SW480 (cell line): ENCODE data around the gene C1orf56.

Experiments used
- DNase-seq: peaks from one replicate; pipeline ENCODE4 v3.0.0-alpha.2; 2016; ENCODE audit warnings: low spot score

The C1orf56 gene, protein sequence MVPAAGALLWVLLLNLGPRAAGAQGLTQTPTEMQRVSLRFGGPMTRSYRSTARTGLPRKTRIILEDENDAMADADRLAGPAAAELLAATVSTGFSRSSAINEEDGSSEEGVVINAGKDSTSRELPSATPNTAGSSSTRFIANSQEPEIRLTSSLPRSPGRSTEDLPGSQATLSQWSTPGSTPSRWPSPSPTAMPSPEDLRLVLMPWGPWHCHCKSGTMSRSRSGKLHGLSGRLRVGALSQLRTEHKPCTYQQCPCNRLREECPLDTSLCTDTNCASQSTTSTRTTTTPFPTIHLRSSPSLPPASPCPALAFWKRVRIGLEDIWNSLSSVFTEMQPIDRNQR

DNA sequence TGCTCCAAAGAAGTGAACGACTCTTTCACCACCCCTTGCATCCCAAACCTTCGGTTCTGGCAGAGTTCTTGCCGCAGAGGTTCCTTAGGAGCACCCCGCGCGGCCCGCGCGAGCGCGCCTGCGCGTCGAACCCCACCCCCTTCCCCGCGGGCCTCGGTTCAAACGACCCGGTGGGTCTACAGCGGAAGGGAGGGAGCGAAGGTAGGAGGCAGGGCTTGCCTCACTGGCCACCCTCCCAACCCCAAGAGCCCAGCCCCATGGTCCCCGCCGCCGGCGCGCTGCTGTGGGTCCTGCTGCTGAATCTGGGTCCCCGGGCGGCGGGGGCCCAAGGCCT is at the start of gene C1orf56:
TSS of gene C1orf56 (plus strand) at position 161 of the 334 bp plus-strand sequence. CDS start at position 258, 97 bp downstream.
- DNase-seq: peak; percentile 77

DNA sequence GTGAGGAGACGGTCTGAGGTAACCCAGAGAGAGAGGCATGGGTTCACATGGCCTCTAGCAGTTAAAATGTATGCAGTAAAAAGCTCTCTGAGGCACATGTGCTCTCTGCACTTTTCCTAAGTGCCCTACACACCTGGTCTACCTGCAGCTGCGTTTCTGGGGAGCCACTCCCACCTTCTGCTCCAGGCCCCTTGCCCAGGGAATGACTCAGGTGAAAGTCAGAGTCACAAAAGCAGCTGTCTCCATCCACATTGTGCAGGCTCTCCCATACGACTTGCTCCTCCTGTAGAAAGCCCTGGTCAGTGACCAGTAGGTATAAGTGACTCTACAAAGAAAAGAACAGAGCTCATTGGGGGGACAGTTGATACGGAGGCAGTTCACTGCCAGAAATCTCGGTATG is 49.6 kb upstream of the C1orf56 start:
- DNase-seq: no peak

DNA sequence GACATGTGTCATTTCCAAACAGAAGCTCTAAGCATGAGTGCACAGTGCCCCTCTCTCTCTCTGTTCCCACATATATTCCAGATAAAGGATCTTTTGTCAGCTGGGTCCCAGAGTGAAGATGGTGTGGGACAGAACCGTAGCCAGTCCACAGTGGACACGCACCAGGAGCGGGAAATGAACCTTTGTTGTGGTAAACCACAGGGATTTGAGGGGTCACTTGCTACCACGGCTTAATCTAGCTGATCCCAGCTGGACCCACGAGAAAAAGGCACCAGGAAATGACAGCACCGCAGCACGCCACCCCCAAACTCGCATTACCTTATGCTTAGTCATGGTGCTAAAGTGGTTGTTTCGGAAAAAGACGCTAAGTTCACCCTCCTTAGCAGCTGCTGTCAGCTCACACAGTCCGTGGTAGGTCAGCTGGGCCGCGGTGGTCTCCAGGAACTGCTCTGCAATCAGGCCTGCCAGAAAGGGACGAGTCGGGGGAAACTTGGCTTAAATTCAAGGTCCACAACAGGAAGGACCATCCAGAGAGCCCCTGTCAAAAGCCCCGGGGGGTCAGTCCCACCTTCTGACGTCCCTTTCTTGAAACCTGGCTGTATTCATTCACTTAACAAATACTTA is 48.4 kb upstream of the C1orf56 start:
- peak; percentile 92 for DNase-seq

DNA sequence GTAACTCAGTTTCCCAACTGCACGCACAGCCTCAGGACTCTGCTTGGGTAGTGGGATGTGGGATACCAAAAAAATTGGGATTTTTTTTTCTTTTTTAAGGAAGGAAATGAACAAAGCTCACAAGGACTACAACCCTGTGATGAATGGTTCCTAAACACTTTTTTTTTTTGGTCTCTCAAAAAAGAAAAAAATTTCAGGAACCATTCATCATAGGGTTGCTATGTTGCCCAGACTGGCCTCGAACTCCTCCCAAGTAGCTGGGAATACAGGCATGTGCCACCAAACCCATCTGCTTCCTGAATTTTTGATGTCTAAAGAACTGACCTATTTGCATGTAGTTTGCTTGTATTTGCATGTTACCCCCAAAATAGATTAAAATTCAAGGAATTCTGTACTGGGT is 47.6 kb upstream of the C1orf56 start:
- DNase-seq: no peak

DNA sequence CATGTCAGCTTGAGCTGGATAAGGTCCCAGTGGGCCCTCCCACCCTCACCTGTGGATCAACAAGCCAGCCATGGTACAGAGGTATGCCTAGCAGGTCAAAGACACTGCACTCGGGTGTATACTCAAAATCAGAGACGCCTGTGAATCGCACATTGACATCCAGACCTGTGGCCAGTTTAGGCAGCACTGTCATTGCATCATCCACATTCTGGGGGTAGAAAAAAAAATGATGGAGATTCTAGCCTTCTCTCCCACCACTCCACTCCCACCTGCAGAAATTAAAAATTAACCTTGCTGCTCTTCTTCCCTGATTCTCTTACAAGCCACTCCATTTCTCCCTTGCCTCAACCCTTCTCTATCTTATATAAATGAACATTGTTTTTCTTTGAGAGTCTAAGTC is 47.1 kb upstream of the C1orf56 start:
- no peak for DNase-seq

DNA sequence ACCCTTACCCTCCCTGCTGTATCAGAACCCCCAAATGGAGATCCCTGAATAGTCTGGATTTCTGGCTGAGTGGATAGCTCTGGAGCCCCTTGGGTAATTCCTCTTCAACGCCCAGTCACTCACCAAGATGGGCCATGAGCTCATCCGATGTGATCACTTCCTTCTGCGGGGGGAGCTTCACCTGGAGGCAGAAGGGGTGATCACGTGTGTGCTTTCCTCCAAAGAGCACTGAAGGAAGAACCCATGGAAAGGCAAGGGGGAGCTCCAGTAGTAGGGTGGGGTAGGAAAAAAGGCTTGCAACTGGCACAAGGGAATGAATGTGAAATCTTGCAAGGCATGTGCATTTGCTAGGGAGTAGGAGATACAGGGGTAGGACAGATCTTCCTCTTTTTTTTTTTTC is 45.9 kb upstream of the C1orf56 start:
- DNase-seq: no peak

GRCh38 chr1:151002051-151002450 is 45.5 kb upstream of the C1orf56 start:
- no peak for DNase-seq

DNA sequence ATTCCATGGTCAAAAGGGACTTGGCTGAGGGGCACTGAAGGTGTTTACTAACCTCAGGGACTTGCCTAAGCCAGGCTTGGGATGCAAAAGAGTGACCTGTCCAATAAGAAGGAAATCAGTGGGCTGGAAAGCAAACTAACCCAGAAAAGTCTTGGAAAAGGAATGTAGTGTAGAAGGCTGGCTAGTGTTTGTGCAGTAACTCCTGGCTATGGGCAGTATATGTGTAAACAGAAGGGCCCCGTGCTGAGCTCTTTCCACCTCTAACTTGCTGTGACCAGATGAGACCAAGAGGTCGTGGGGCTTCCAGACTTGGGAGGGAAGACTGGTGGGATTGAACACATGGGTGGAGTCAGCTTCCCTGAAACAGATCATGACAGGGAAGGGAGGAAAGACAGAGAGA is 44.9 kb upstream of the C1orf56 start:
- no peak for DNase-seq

DNA sequence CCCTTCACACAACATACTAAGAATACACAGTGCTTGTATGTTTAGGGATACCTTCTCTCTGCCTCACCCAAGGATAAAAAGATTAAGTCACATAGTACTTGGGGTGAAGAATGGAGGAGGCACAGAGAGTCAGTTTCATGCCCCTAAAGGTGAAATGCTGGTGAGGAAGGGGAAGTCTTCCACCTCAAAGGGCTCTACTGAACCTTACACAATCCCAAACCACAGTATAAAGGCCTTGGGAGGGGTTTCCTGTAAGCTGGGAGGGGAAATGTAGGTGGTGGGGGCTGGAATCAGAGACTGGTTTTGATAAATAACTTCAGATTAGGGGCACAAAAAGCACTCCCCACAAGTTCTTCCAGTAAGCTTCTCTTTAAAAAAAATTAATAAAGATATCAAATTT is 44.4 kb upstream of the C1orf56 start:
- no peak for DNase-seq

GRCh38 chr1:151005729-151006319 is 41.7 kb upstream of the C1orf56 start:
- DNase-seq: peak; percentile 25

GRCh38 chr1:151006327-151007052 is 41.1 kb upstream of the C1orf56 start, which contains the start of gene MINDY1:
TSS of gene MINDY1 (minus strand) at chr1:151006902. CDS start at chr1:151002617, 4,285 bp downstream.
- DNase-seq: peak; percentile 92

GRCh38 chr1:151007853-151008243 is 39.7 kb upstream of the C1orf56 start:
- DNase-seq: no peak

DNA sequence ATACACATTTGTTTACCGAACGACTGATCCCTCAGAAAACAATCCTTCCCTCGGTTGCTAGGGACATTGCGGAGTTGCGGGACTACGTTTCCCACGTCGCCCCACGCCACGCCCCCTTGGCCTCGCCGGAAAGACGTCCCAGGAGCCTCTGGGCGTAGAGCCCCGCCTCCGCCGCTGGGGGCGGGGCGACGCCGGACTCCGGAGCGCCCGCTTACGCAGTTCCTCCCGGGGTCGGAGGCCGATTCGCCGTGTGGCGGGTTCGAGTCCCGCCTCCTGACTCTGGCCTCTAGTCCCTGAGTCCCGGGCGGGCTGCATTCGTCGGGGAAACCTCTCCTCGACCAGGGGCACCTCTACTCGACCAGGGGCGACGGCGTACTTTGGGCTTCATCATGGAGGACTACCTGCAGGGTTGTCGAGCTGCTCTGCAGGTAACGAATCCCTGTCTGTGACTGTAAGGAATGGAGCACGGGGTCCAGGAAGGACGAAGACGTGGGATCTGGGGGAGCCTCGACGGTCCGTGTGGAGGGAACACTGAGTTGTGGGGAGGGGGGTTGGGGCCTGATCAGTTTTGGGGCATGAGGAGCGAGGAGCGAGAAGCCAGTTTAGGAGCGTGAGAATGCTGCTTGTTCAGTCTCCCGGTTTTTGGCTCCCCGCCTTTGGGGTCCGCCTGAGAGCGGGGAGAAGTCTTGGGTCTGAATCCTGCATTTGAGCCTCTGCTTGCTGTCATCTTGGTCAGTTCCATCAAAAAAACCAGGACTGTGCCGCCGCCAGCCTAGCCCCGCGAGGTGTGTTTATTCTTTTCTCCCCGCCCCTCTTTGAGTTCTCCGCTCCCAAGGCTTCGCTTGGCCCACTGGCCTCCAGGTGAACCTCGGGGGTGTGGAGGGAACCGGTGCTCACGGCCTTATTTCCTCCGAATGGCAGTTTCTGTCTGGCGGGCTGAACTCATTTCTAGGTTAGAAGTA is 39.0 kb upstream of the C1orf56 start, which contains the start of gene PRUNE1:
TSS of gene PRUNE1 (plus strand) at position 206 of the 962 bp plus-strand sequence. CDS start at position 390, 184 bp downstream.
- peak; percentile 96 for DNase-seq

GRCh38 chr1:151009206-151009587 is 38.4 kb upstream of the C1orf56 start:
- DNase-seq: no peak

- no peak for DNase-seq
These were observed 37.7 kb upstream of the C1orf56 start for GRCh38 chr1:151009674-151010345.

DNA sequence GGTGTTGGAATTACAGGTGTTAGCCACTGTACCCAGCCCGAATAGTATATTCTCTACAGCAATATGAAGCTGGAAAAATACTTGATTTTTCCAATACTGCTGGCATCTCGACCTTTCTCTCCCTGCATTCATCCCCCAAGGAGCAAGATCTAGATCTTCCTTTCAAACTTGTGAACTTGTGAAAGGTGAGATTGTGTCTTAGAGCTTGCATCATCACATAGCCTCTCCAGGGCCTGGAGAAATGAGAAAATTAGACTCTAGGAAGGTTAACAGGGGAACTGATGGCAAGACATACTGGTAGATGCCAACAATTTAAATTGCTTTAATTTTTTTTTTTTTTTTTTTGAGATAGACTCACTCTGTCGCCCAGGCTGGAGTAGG is 37.2 kb upstream of the C1orf56 start:
- DNase-seq: no peak

- DNase-seq: peak; percentile 20
These were observed 36.2 kb upstream of the C1orf56 start for GRCh38 chr1:151011154-151011850.

- DNase-seq: peak; percentile 29
These were observed 34.7 kb upstream of the C1orf56 start for GRCh38 chr1:151012684-151013471.

- DNase-seq: no peak
These were observed 34.0 kb upstream of the C1orf56 start for GRCh38 chr1:151013518-151013917.
